WTC11 (cell line): Measurements from ENCODE around the gene CDKN1C. TPM values are rescaled to one million over a fixed set of nuclear protein-coding genes. Genes with fewer than 3 reads are reported as not detected.

ENCODE experiments used
- ATAC-seq: fragments of 200-7000 bp; cut with Tn5 transposase; 2 replicates; pipeline ENCODE4 v1.10.0; 2021; ENCODE audit warnings: mild to moderate bottlenecking, moderate library complexity
- CTCF ChIA-PET: fragments of 300-600 bp; sonication (Branson Sonifier 250); formaldehyde crosslinking; loops from one replicate; lab custom pipeline; 2021; ENCODE audit warnings: antibody characterized with exemption; lab: Charles Lee
- POLR2A ChIA-PET: fragments of 350-600 bp; sonication (Branson Sonifier 250); formaldehyde crosslinking; loops from one replicate; lab custom pipeline; 2021; ENCODE audit warnings: antibody characterized with exemption; lab: Charles Lee
- DNase-seq: peaks from one replicate; pipeline ENCODE4 v3.0.0; 2021; ENCODE audit warnings: low spot score
- H3K27ac Mint-ChIP-seq: 2 replicates; pipeline ENCODE4 v1.8.0; 2021; ENCODE audit warnings: mixed read lengths
- H3K27me3 Mint-ChIP-seq: 2 replicates; pipeline ENCODE4 v1.8.0; 2021; ENCODE audit warnings: low read depth, mild to moderate bottlenecking, moderate library complexity, mixed read lengths
- H3K36me3 Mint-ChIP-seq: 2 replicates; pipeline ENCODE4 v1.8.0; 2021; ENCODE audit warnings: mixed read lengths
- H3K4me1 Mint-ChIP-seq: 2 replicates; pipeline ENCODE4 v1.8.0; 2022; ENCODE audit warnings: mixed read lengths
- H3K4me3 Mint-ChIP-seq: 2 replicates; pipeline ENCODE4 v1.8.0; 2021; ENCODE audit warnings: mild to moderate bottlenecking, moderate library complexity, mixed read lengths
- H3K9me3 Mint-ChIP-seq: 2 replicates; pipeline ENCODE4 v1.8.0; 2021; ENCODE audit warnings: mixed read lengths
- GABPB1 ChIP-seq: sonication (generic); formaldehyde crosslinking; IDR thresholded peaks from 2 replicates; pipeline ENCODE4 v1.8.1; 2023; ENCODE audit warnings: mild to moderate bottlenecking, missing genetic modification reagents
- MXD4 ChIP-seq: fragments of 250-450 bp; sonication (Bioruptor Pico); IDR thresholded peaks from 2 replicates; pipeline ENCODE4 v1.8.0; 2021; ENCODE audit warnings: mild to moderate bottlenecking, moderate library complexity, borderline replicate concordance
- NR3C1 ChIP-seq: sonication (generic); formaldehyde crosslinking; conservative IDR thresholded peaks from 2 replicates; pipeline ENCODE4 v1.8.1; 2023; ENCODE audit warnings: low read depth, mild to moderate bottlenecking, missing genetic modification reagents
- TEAD1 ChIP-seq: sonication (generic); formaldehyde crosslinking; IDR thresholded peaks from 2 replicates; pipeline ENCODE4 v1.8.0; 2022; ENCODE audit warnings: mild to moderate bottlenecking, missing genetic modification reagents
- TP53 ChIP-seq: sonication (generic); formaldehyde crosslinking; IDR thresholded peaks from 2 replicates; pipeline ENCODE4 v1.8.1; 2023; ENCODE audit warnings: mild to moderate bottlenecking, missing genetic modification reagents
- ZNF416 ChIP-seq: fragments of 250-450 bp; sonication (Bioruptor Pico); IDR thresholded peaks from 2 replicates; pipeline ENCODE4 v1.9.0; 2021; ENCODE audit warnings: mild to moderate bottlenecking, inconsistent platforms
- total RNA-seq: library from RNA; stranded (reverse); gene quantifications from 3 replicates; pipeline ENCODE4 v1.2.3, GENCODE V29; 2021
- TF ChIP-seq, protein P1 (sequence below): sonication (generic); formaldehyde crosslinking; IDR thresholded peaks from 2 replicates; pipeline ENCODE4 v1.8.0; 2023; ENCODE audit warnings: missing genetic modification reagents
- TF ChIP-seq, protein P2 (sequence below): fragments of 250-450 bp; sonication (Bioruptor Pico); conservative IDR thresholded peaks from 2 replicates; pipeline ENCODE4 v1.9.0; 2021; ENCODE audit warnings: mild to moderate bottlenecking
- TF ChIP-seq, protein P3 (sequence below): sonication (generic); formaldehyde crosslinking; IDR thresholded peaks from 2 replicates; pipeline ENCODE4 v1.8.1; 2023; ENCODE audit warnings: mild to moderate bottlenecking, missing genetic modification reagents, moderate library complexity
- TF ChIP-seq, protein P4 (sequence below): sonication (generic); formaldehyde crosslinking; conservative IDR thresholded peaks from 2 replicates; pipeline ENCODE4 v1.8.1; 2023; ENCODE audit warnings: mild to moderate bottlenecking, low read depth, missing genetic modification reagents, moderate library complexity
- TF ChIP-seq, protein P5 (sequence below): fragments of 200-600 bp; IDR thresholded peaks from 2 replicates; pipeline ENCODE4 v1.8.0; 2022; ENCODE audit warnings: antibody characterized with exemption
- TF ChIP-seq, protein P6 (sequence below): fragments of 250-450 bp; sonication (Bioruptor Pico); IDR thresholded peaks from 2 replicates; pipeline ENCODE4 v1.9.0; 2021; ENCODE audit warnings: mild to moderate bottlenecking, borderline replicate concordance

Gene CDKN1C
- total RNA-seq, 1 experiment from 2014 or later = 25.0 TPM

DNA sequence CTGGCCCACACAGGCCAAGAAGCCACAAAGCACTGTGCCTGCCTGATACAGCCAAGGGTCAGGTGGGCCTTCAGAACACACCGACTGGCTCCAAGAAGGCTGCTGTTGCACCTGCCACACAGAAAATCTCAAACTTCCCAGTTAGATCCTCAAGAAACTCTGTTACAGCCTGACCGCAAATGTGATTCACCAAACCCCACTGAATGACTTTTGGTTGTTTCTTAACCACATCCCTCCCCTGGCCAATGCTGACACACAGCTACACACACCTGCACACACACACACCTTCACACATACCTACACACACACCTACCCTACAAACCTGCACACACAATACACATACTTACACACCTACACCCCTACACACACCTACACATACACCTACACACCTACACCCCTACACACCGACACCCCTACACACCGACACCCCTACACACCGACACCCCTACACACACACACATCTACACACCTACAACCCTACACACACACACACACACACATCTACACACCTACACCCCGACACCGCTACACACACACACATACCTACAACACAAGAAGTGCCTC, 31.5 kb downstream of the CDKN1C start (continued):
- TF ChIP-seq, protein P1, sequence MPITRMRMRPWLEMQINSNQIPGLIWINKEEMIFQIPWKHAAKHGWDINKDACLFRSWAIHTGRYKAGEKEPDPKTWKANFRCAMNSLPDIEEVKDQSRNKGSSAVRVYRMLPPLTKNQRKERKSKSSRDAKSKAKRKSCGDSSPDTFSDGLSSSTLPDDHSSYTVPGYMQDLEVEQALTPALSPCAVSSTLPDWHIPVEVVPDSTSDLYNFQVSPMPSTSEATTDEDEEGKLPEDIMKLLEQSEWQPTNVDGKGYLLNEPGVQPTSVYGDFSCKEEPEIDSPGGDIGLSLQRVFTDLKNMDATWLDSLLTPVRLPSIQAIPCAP (CRISPR knock-in tag) = no peak
- TF ChIP-seq ZNF416 = no peak
- TF ChIP-seq TP53 = no peak
- TF ChIP-seq, protein P2, sequence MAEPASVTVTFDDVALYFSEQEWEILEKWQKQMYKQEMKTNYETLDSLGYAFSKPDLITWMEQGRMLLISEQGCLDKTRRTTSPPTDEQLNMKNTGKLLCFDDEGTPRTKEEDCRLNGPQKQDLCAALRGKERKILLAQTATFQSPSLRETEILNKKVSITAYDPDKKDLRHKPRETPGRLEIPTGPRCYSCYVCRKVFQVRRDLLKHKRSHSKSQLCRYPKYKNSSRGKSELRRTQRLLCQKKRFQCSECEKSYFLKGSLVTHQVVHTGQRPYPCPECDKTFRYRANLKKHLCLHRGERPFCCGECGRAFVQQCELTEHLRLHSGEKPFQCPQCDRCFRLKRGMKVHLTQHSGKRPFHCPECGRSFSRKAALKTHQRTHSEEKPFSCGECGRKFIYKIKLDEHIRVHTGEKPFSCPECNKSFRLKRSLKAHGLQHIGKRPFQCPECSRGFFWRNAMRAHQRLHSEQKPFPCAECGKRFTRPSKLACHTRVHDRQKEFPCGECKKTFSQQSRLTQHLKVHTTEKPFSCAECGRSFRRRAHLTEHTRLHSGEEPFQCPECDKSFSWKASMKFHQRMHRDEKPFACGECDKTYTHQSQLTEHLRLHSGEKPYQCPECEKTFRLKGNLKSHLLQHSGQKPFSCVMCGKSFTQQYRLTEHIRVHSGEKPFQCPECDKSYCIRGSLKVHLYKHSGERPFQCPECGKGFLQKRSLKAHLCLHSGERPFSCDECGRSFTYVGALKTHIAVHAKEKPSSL (CRISPR knock-in tag) = no peak
- no peak for TF ChIP-seq TEAD1 (CRISPR knock-in tag)
- TF ChIP-seq, protein P3, sequence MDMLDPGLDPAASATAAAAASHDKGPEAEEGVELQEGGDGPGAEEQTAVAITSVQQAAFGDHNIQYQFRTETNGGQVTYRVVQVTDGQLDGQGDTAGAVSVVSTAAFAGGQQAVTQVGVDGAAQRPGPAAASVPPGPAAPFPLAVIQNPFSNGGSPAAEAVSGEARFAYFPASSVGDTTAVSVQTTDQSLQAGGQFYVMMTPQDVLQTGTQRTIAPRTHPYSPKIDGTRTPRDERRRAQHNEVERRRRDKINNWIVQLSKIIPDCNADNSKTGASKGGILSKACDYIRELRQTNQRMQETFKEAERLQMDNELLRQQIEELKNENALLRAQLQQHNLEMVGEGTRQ (CRISPR knock-in tag) = no peak
- TF ChIP-seq, protein P4, sequence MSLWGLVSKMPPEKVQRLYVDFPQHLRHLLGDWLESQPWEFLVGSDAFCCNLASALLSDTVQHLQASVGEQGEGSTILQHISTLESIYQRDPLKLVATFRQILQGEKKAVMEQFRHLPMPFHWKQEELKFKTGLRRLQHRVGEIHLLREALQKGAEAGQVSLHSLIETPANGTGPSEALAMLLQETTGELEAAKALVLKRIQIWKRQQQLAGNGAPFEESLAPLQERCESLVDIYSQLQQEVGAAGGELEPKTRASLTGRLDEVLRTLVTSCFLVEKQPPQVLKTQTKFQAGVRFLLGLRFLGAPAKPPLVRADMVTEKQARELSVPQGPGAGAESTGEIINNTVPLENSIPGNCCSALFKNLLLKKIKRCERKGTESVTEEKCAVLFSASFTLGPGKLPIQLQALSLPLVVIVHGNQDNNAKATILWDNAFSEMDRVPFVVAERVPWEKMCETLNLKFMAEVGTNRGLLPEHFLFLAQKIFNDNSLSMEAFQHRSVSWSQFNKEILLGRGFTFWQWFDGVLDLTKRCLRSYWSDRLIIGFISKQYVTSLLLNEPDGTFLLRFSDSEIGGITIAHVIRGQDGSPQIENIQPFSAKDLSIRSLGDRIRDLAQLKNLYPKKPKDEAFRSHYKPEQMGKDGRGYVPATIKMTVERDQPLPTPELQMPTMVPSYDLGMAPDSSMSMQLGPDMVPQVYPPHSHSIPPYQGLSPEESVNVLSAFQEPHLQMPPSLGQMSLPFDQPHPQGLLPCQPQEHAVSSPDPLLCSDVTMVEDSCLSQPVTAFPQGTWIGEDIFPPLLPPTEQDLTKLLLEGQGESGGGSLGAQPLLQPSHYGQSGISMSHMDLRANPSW (CRISPR knock-in tag) = no peak
- TF ChIP-seq, protein P5, sequence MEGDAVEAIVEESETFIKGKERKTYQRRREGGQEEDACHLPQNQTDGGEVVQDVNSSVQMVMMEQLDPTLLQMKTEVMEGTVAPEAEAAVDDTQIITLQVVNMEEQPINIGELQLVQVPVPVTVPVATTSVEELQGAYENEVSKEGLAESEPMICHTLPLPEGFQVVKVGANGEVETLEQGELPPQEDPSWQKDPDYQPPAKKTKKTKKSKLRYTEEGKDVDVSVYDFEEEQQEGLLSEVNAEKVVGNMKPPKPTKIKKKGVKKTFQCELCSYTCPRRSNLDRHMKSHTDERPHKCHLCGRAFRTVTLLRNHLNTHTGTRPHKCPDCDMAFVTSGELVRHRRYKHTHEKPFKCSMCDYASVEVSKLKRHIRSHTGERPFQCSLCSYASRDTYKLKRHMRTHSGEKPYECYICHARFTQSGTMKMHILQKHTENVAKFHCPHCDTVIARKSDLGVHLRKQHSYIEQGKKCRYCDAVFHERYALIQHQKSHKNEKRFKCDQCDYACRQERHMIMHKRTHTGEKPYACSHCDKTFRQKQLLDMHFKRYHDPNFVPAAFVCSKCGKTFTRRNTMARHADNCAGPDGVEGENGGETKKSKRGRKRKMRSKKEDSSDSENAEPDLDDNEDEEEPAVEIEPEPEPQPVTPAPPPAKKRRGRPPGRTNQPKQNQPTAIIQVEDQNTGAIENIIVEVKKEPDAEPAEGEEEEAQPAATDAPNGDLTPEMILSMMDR = no peak
- TF ChIP-seq GABPB1 (CRISPR knock-in tag) = no peak

DNA sequence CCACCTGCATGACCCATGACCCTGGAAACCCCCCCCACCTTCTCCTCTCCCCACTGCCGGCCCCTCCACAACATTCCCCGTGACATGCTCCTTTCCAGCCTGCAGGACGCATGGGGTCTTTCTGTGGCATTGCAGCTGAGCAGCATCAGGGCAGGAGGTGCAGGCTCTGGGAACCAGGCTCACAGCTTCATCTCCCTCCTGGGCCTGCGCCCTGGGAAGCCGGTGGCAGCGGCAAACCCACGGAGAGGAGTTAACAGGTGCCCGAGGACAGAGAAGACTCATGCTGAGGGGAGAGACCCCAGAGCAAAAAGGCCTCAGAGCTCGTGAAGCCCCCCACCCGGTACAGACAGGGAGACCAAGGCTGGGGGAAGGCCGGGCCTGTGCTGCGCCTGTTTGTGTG, 32.2 kb downstream of the CDKN1C start:
- Mint-ChIP-seq H3K9me3 (no peaks in the 10 kb centered on the region), H3K36me3 (no peaks in the 10 kb centered on the region), H3K27ac (no peak overlapping the region), H3K27me3 (peaks cover 40% of the 10 kb centered on the region), H3K4me3 (no peak overlapping the region), H3K4me1 (no peaks in the 10 kb centered on the region)
- POLR2A ChIA-PET = no interaction called here
- no peak for ATAC-seq
- no peak for DNase-seq
- CTCF ChIA-PET = interaction anchor here (1.1 to 1.3 kb wide), 2 partner anchors 39 to 160 kb away, joined by 3 to 5 read pairs; no protein-coding TSS in a partner anchor
- TF ChIP-seq MXD4 (CRISPR knock-in tag) = no peak
- TF ChIP-seq, protein P6, sequence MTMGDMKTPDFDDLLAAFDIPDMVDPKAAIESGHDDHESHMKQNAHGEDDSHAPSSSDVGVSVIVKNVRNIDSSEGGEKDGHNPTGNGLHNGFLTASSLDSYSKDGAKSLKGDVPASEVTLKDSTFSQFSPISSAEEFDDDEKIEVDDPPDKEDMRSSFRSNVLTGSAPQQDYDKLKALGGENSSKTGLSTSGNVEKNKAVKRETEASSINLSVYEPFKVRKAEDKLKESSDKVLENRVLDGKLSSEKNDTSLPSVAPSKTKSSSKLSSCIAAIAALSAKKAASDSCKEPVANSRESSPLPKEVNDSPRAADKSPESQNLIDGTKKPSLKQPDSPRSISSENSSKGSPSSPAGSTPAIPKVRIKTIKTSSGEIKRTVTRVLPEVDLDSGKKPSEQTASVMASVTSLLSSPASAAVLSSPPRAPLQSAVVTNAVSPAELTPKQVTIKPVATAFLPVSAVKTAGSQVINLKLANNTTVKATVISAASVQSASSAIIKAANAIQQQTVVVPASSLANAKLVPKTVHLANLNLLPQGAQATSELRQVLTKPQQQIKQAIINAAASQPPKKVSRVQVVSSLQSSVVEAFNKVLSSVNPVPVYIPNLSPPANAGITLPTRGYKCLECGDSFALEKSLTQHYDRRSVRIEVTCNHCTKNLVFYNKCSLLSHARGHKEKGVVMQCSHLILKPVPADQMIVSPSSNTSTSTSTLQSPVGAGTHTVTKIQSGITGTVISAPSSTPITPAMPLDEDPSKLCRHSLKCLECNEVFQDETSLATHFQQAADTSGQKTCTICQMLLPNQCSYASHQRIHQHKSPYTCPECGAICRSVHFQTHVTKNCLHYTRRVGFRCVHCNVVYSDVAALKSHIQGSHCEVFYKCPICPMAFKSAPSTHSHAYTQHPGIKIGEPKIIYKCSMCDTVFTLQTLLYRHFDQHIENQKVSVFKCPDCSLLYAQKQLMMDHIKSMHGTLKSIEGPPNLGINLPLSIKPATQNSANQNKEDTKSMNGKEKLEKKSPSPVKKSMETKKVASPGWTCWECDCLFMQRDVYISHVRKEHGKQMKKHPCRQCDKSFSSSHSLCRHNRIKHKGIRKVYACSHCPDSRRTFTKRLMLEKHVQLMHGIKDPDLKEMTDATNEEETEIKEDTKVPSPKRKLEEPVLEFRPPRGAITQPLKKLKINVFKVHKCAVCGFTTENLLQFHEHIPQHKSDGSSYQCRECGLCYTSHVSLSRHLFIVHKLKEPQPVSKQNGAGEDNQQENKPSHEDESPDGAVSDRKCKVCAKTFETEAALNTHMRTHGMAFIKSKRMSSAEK = no peak
- no peak for TF ChIP-seq NR3C1 (CRISPR knock-in tag)
- TF ChIP-seq, protein P5 = no peak
